HEK293 (cell line): ENCODE results near the gene ZNF705A.
"Not testable (repeated sequence)": the region's sequence is repeated elsewhere in the genome, so short reads cannot be mapped to it uniquely, and the experiment has no call there.

ENCODE experiments used
- HIC1 ChIP-seq: fragments of 450-650 bp; formaldehyde crosslinking; IDR thresholded peaks from 2 replicates; pipeline ENCODE4 v1.5.1; 2016; ENCODE audit warnings: missing biosample characterization, missing genetic modification characterization
- SETDB1 ChIP-seq: IDR thresholded peaks from one replicate; pipeline ENCODE4 v1.6.1; 2017; ENCODE audit warnings: mild to moderate bottlenecking, low read length, moderate library complexity, mixed read lengths; ENCODE audit not compliant: insufficient read length
- ZNF23 ChIP-seq: fragments of 450-650 bp; formaldehyde crosslinking; IDR thresholded peaks from 2 replicates; pipeline ENCODE4 v1.5.1; 2016; ENCODE audit warnings: missing biosample characterization, missing genetic modification characterization, borderline replicate concordance
- TF ChIP-seq, protein P1 (sequence below): fragments of 450-650 bp; formaldehyde crosslinking; IDR thresholded peaks from 2 replicates; pipeline ENCODE4 v1.5.1; 2016; ENCODE audit warnings: missing biosample characterization, missing genetic modification characterization

- TF ChIP-seq HIC1; SETDB1; ZNF23 (tag by site-specific recombination): not testable (repeated sequence)
- TF ChIP-seq, protein P1, sequence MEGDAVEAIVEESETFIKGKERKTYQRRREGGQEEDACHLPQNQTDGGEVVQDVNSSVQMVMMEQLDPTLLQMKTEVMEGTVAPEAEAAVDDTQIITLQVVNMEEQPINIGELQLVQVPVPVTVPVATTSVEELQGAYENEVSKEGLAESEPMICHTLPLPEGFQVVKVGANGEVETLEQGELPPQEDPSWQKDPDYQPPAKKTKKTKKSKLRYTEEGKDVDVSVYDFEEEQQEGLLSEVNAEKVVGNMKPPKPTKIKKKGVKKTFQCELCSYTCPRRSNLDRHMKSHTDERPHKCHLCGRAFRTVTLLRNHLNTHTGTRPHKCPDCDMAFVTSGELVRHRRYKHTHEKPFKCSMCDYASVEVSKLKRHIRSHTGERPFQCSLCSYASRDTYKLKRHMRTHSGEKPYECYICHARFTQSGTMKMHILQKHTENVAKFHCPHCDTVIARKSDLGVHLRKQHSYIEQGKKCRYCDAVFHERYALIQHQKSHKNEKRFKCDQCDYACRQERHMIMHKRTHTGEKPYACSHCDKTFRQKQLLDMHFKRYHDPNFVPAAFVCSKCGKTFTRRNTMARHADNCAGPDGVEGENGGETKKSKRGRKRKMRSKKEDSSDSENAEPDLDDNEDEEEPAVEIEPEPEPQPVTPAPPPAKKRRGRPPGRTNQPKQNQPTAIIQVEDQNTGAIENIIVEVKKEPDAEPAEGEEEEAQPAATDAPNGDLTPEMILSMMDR (tag by site-specific recombination) = not testable (repeated sequence)
These were observed 65.5 kb downstream of the ZNF705A start for GRCh38 chr12:8222303-8222702.
